CD4-positive, alpha-beta T cell (primary cell): ENCODE results near the gene SPG7. TPM values are rescaled to one million over a fixed set of nuclear protein-coding genes. Genes with fewer than 3 reads are reported as not detected.
A peak's percentile ranks its signal among the peaks of the same experiment; 100 is the strongest.

Experiments used
- ATAC-seq: fragments of 200-7000 bp; cut with Tn5 transposase; one replicate; pipeline ENCODE4 v1.10.0; 2022; ENCODE audit warnings: mild to moderate bottlenecking; ENCODE audit not compliant: poor library complexity
- CTCF ChIA-PET: fragments of 350-600 bp; sonication (Branson Sonifier 250); formaldehyde crosslinking; loops from one replicate; lab custom pipeline; 2021; ENCODE audit warnings: antibody characterized with exemption, inconsistent platforms; lab: Charles Lee
- POLR2A ChIA-PET: fragments of 350-600 bp; sonication (Branson Sonifier 250); formaldehyde crosslinking; loops from one replicate; lab custom pipeline; 2021; ENCODE audit warnings: antibody characterized with exemption, inconsistent platforms; lab: Charles Lee
- DNase-seq, 14 experiments: peaks; one replicate each; pipeline ENCODE4 v3.0.0-alpha.2; 2013 to 2020; ENCODE audit warnings: mixed read lengths in 2 of 14
- H3K27ac ChIP-seq, 2 donors: one replicate each; pipeline versions ENCODE4 v1.5.1 to v1.7.0; 2013; ENCODE audit warnings: low read length in 2 of 2, low read depth in 1 of 2, mild to moderate bottlenecking in 1 of 2
- H3K27me3 ChIP-seq, 2 experiments: 1 replicate in 1 of 2; 2 replicates in 1 of 2; pipeline versions ENCODE4 v1.6.1 to v1.7.0; 2013; ENCODE audit warnings: low read length in 2 of 2, control low read depth in 1 of 2, mild to moderate bottlenecking in 1 of 2, moderate library complexity in 1 of 2; ENCODE audit not compliant: insufficient read depth in 2 of 2, control insufficient read depth in 1 of 2
- H3K36me3 ChIP-seq: one replicate; pipeline ENCODE4 v1.6.1; 2013; ENCODE audit warnings: low read length, control low read depth; ENCODE audit not compliant: insufficient read depth
- H3K4me1 ChIP-seq: one replicate; pipeline ENCODE4 v1.6.1; 2013; ENCODE audit warnings: low read length, control low read depth; ENCODE audit not compliant: insufficient read depth
- H3K4me3 ChIP-seq: one replicate; pipeline ENCODE4 v1.5.1; 2013; ENCODE audit warnings: mild to moderate bottlenecking, low read length, moderate library complexity
- H3K9me3 ChIP-seq, 2 experiments: 1 replicate in 1 of 2; 2 replicates in 1 of 2; pipeline versions ENCODE4 v1.6.1 to v1.7.0; 2013; ENCODE audit warnings: low read length in 2 of 2, mild to moderate bottlenecking in 2 of 2, control low read depth in 1 of 2, moderate library complexity in 1 of 2; ENCODE audit not compliant: control insufficient read depth in 1 of 2, insufficient read depth in 1 of 2
- H3K27ac Mint-ChIP-seq: one replicate; pipeline ENCODE4 v1.8.0; 2020; ENCODE audit warnings: mixed read lengths
- H3K27me3 Mint-ChIP-seq: one replicate; pipeline ENCODE4 v1.8.0; 2021; ENCODE audit warnings: mixed read lengths
- H3K36me3 Mint-ChIP-seq: one replicate; pipeline ENCODE4 v1.8.0; 2021; ENCODE audit warnings: low read depth, mixed read lengths
- H3K4me1 Mint-ChIP-seq: one replicate; pipeline ENCODE4 v1.8.0; 2021; ENCODE audit warnings: low read depth, mixed read lengths
- H3K4me3 Mint-ChIP-seq: one replicate; pipeline ENCODE4 v1.8.0; 2020; ENCODE audit warnings: mild to moderate bottlenecking, mixed read lengths
- H3K9me3 Mint-ChIP-seq: one replicate; pipeline ENCODE4 v1.8.0; 2020; ENCODE audit warnings: mixed read lengths
- CTCF ChIP-seq: fragments of 200-600 bp; IDR thresholded peaks from one replicate; pipeline ENCODE4 v1.8.0; 2022; ENCODE audit warnings: antibody characterized with exemption, mild to moderate bottlenecking
- intact Hi-C, 2 experiments: fragments of 100-400 bp; cut with DNase I in 1 of 2; cut with micrococcal nuclease in 1 of 2; formaldehyde crosslinking; loops; one replicate each; pipeline versions ENCODE4 v1.15.1 to v1.9.0; 2023 to 2025; cut with DNase I, micrococcal nuclease
- total RNA-seq, 174 experiments: library from RNA in 2 of 174; stranded (reverse) in 2 of 174; gene quantifications; one replicate each; pipeline ENCODE4 v1.2.3 and lab custom pipeline; 2021 to 2026

The SPG7 gene
- total RNA-seq, 2 experiments from 2014 or later, result 163 to 167 TPM

GRCh38 chr16:89589241-89589926, 81.2 kb downstream of the SPG7 start:
- no peaks in the 10 kb centered on the region for H3K27me3 Mint-ChIP-seq
- H3K36me3 Mint-ChIP-seq, result no peaks in the 10 kb centered on the region
- no peak for DNase-seq
- H3K4me3 ChIP-seq, result no peak overlapping the region
- H3K4me1 ChIP-seq, result peaks cover 21% of the 10 kb centered on the region
- H3K27ac ChIP-seq, result no peak overlapping the region
- H3K27ac Mint-ChIP-seq, result no peak overlapping the region
- TF ChIP-seq CTCF, result no peak
- no peaks in the 10 kb centered on the region for H3K9me3 Mint-ChIP-seq
- intact Hi-C loops, result no loop called here
- H3K36me3 ChIP-seq, result no peaks in the 10 kb centered on the region
- no peak for ATAC-seq
- POLR2A ChIA-PET, result no interaction called here
- no peaks in the 10 kb centered on the region for H3K27me3 ChIP-seq
- H3K9me3 ChIP-seq, result peaks cover 0 to 4% of the 10 kb centered on the region in 2 experiments
- peaks cover 9% of the 10 kb centered on the region for H3K4me1 Mint-ChIP-seq
- CTCF ChIA-PET, result no interaction called here
- no peak overlapping the region for H3K4me3 Mint-ChIP-seq

GRCh38 chr16:89593841-89594240, 85.6 kb downstream of the SPG7 start:
- H3K27ac ChIP-seq, result no peak overlapping the region
- POLR2A ChIA-PET, result interaction anchor here (1.3 kb wide), 1 partner anchor 18 kb away, joined by 3 read pairs; the partner anchor contains the start of gene CPNE7
- TF ChIP-seq CTCF, result no peak
- DNase-seq (peak in 13 of 14 experiments; percentile 34 to 88 (median 47)), ATAC-seq (peak; percentile 94)
- Mint-ChIP-seq H3K4me3 (peak overlapping the region; percentile 39), H3K27me3 (no peaks in the 10 kb centered on the region), H3K9me3 (no peaks in the 10 kb centered on the region), H3K4me1 (peaks cover 9% of the 10 kb centered on the region), H3K36me3 (no peaks in the 10 kb centered on the region), H3K27ac (peak overlapping the region; percentile 77)
- CTCF ChIA-PET, result interaction anchor here (0.5 to 1.7 kb wide), 2 partner anchors 22 to 273 kb away, joined by 3 to 8 read pairs; no protein-coding TSS in a partner anchor
- no peaks in the 10 kb centered on the region for H3K27me3 ChIP-seq
- no peaks in the 10 kb centered on the region for H3K9me3 ChIP-seq
- H3K36me3 ChIP-seq, result no peaks in the 10 kb centered on the region
- H3K4me1 ChIP-seq, result peaks cover 25% of the 10 kb centered on the region
- intact Hi-C loops, result no loop called here
- peak overlapping the region; percentile 4 for H3K4me3 ChIP-seq

GRCh38 chr16:89595330-89596060, 87.3 kb downstream of the SPG7 start:
- Histone ChIP-seq H3K4me1 (peaks cover 31% of the 10 kb centered on the region), H3K4me3 (no peak overlapping the region), H3K9me3 (no peaks in the 10 kb centered on the region), H3K36me3 (no peaks in the 10 kb centered on the region), H3K27me3 (no peaks in the 10 kb centered on the region), H3K27ac (no peak overlapping the region)
- CTCF ChIA-PET, result interaction anchor here (1.7 kb wide), 1 partner anchor 21 kb away, joined by 8 read pairs; no protein-coding TSS in a partner anchor
- POLR2A ChIA-PET, result no interaction called here
- Mint-ChIP-seq H3K9me3 (no peaks in the 10 kb centered on the region), H3K27ac (no peak overlapping the region), H3K27me3 (no peaks in the 10 kb centered on the region), H3K4me3 (no peak overlapping the region), H3K4me1 (peaks cover 9% of the 10 kb centered on the region), H3K36me3 (no peaks in the 10 kb centered on the region)
- TF ChIP-seq CTCF, result no peak
- ATAC-seq (no peak), DNase-seq (no peak)
- intact Hi-C loops, result no loop called here
